Left lobe of liver (tissue), 2 donors: ENCODE data around the gene CCDC144A. TPM values are rescaled to one million over a fixed set of nuclear protein-coding genes. Genes with fewer than 3 reads are reported as not detected.
"Not testable (repeated sequence)": the region's sequence is repeated elsewhere in the genome, so short reads cannot be mapped to it uniquely, and the experiment has no call there.

Experiments
- ATAC-seq: fragments of 200-7000 bp; cut with Tn5 transposase; one replicate; pipeline ENCODE4 v1.9.1; 2020; ENCODE audit warnings: mild to moderate bottlenecking, moderate library complexity
- DNase-seq: peaks from one replicate; pipeline ENCODE4 v3.0.0-alpha.2; 2020; ENCODE audit warnings: low spot score
- total RNA-seq: library from RNA; stranded (reverse); gene quantifications from one replicate; pipeline ENCODE4 v1.2.1, GENCODE V29; 2021
- donor health status: DM: no; HTN: no; CAD: no; lungs with moderate emphysema.
- donor health status: DM: no; HTN: yes; CAD: no.

The CCDC144A gene
- total RNA-seq, 1 donor from 2014 or later: 0.43 TPM

- peak; percentile 44 for DNase-seq
- ATAC-seq: peak; percentile 78
Observed at GRCh38 chr17:16751924-16752287, 61.9 kb downstream of the CCDC144A start.

- not testable (repeated sequence) for ATAC-seq, DNase-seq
Observed at GRCh38 chr17:16757520-16757919, 67.5 kb downstream of the CCDC144A start.

GRCh38 chr17:16758177-16758576 is 68.1 kb downstream of the CCDC144A start:
- not testable (repeated sequence) for ATAC-seq

DNA sequence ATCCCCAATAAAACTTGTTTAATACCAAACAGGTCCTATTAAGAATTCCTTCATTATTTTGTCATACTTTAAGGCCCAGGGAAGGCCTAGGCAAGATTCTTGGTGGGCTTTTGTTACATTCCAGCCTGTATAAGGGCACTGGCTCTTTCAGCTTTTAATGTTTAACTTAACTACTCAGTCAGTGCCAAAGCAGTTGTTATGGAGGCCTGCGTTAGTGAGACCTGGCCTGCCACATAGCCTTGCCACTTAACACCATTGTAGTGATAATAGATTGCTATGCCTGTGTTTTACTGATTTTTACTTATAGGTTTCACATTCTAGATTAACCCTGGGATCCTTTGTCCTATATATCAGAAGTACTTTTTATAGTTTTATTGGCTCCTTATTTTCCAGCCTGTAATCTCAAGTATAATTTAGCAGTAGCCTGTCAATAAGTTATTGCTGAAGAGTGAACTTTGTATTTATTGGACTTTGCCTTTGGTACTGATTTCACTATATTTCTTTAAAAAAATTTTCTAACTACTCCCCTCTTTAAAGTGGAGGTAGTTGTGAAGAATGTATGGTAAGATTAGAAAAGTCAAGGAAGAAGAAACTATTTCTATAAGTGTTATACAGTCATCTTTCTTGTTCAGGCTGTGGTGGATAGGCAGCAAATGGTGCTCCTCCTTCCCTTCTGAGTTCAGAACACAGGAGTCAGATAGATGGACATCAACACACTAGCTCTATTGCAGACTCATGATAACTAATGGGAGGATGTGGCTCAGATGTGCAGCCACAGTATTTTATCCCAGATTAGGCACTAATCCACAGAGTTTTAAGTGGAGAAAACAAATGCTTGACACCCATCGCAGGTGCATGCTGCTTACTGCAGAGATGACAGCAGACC is 78.5 kb downstream of the CCDC144A start:
- peak; percentile 80 for ATAC-seq
- DNase-seq: not testable (repeated sequence)

More at GRCh38 chr17:16758177-16758576, 68.1 kb downstream of the CCDC144A start:
- not testable (repeated sequence) for DNase-seq

- not testable (repeated sequence) for ATAC-seq, DNase-seq
Observed at GRCh38 chr17:16772394-16773145, 82.5 kb downstream of the CCDC144A start.

- peak; percentile 87 for ATAC-seq
- not testable (repeated sequence) for DNase-seq
Observed at GRCh38 chr17:16773146-16773522, 83.1 kb downstream of the CCDC144A start.

- not testable (repeated sequence) for DNase-seq
Observed at GRCh38 chr17:16787851-16788250, 97.8 kb downstream of the CCDC144A start.

GRCh38 chr17:16788889-16789536 is 99.0 kb downstream of the CCDC144A start:
- DNase-seq, ATAC-seq: not testable (repeated sequence)

More at GRCh38 chr17:16787851-16788250, 97.8 kb downstream of the CCDC144A start:
- not testable (repeated sequence) for ATAC-seq

DNA sequence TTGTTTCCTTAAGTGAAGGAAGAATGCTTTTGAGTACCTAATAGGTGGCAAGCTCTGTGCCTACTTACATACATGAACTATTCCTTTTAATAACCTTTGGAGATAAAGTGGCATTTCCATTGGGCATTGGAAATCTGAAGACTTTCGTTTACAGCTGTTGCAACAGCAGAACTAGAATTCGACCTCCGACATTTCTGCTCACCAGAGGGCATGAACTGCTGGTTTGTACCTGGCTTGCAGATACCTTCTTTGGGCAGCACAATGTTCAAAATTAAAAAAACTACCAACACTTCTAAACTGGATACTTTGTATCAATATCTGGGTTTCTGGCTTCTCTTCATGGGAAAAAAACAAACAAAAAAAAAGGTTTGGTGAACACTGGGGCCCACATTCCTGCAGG is 99.6 kb downstream of the CCDC144A start:
- DNase-seq: not testable (repeated sequence)
- peak; percentile 72 for ATAC-seq

DNA sequence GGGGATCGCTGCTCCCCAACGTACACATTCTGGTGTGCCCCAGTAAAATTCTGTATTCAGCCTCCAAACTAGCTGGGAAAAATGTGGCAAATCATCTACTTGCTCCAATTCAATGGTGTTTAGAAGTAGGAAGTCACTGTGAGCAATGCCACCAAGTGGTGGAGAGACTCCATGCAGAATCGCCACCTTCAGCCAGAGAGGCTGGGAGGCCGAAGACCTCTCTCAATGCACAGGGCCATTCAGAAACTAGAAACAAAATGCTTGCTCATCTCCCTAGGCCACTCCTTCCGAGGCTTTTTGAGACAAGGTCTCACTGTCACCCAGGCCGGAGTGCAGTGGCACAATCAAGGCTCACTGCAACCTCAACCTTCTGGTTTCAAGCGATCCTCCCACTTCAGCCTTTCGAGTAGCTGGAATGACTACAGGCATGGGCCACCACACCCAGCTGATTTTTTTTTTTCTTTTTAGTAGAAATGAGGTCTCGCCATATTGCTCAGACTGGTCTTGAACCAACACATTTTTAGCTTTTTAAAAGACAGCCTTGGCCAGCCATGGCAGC is 100.4 kb downstream of the CCDC144A start:
- peak; percentile 96 for ATAC-seq
- DNase-seq: not testable (repeated sequence)

DNA sequence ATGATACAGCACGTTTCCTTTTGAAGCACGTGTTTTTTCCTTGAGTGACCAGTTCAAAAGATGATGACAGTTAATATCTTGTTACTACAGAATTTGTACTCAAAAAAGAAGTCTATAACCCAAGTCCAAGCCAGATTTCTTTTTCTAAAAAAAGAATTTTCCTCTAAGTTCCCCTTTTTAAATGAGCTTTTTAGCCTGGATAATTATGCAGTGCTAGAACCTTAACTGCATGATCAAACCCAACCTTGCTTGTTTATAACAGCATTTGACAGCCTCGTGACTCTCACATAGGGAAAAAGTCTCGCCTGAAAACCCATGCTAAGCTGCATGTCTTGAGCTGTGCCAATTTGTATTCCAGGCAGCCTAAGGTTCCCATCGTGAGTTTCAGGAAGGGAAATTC is 104.2 kb downstream of the CCDC144A start:
- ATAC-seq, DNase-seq: not testable (repeated sequence)

- not testable (repeated sequence) for ATAC-seq, DNase-seq
Observed at GRCh38 chr17:16795894-16796293, 105.9 kb downstream of the CCDC144A start.

- not testable (repeated sequence) for ATAC-seq
Observed at GRCh38 chr17:16804851-16805250, 114.8 kb downstream of the CCDC144A start.

DNA sequence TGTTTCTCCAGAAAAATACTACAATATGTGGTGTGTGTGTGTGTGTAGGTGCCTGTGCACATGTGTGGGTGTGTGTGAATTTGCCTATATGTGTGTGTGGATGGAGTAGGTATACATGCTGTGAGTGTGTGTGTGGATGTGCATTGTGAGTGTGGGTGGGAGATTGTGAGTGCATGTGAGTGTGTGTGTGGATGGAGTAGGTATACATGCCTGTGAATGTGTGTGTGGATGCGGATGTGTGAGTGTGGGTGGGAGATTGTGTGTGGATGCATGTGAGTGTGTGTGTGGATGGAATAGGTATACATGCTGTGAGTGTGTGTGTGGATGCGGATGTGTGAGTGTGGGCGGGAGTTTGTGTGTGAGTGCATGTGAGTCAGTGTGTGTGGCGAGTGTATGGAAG is 116.6 kb downstream of the CCDC144A start:
- DNase-seq, ATAC-seq: not testable (repeated sequence)

More at GRCh38 chr17:16804851-16805250, 114.8 kb downstream of the CCDC144A start:
- DNase-seq: not testable (repeated sequence)

DNA sequence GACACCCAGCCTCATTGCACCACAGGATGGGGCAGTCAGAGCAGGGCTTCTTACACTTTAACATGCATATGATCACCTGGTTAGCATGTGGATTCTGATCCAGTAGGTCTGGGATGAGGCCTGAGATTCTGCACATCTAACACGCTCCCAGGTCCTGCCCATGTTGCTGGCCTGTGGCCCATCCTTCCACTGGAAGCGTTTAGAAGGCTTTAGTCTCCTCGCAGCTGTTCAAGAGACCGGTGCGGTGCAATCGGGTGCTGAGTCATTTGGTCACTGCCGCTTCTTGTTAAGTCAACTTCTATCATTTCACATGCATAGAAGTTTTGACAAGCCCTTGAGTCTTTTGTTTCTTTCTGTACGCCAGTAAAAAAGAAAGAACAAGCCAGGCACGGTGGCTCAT is 117.6 kb downstream of the CCDC144A start:
- not testable (repeated sequence) for ATAC-seq, DNase-seq

- ATAC-seq, DNase-seq: not testable (repeated sequence)
Observed at GRCh38 chr17:16810236-16810635, 120.2 kb downstream of the CCDC144A start.

DNA sequence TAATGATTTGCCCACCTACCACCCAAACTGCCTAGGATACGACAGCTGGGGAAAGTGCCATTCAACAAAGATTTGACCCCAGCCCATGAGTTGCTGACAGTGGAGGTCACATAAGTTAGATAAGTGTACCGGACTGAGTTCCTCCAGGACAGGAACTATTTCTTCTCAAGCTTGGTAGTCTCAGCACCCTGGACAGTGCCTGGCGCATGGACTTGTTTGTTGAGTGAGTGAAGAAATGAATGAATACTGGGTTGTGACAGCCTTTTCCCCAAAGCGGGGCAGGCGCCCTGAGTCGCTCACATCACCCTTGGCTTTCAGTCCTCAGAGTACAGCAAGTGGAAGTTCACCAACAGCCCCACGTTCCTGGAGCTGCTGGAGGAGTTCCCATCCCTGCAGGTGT is 122.1 kb downstream of the CCDC144A start:
- ATAC-seq, DNase-seq: not testable (repeated sequence)

DNA sequence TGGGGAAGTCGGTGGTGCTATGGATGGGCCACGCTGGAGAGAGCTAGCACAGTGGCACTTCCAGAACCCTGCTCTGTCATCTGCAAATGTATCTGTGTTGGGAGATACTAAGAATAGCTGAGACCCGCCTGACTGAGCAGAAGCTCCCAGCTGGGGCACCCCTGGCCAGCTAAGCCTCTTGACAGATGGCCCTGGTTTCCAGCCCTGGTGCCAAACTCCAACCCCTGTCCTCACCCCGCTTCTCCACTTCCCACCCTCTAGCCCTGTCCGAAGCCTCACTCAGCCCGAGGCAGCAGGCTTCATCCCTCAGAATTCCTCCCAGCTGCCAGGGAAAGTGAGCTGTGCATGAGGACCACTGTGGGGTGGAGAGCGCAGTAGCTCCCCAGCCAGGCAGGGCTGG is 124.4 kb downstream of the CCDC144A start:
- ATAC-seq: no peak
- no peak for DNase-seq

DNA sequence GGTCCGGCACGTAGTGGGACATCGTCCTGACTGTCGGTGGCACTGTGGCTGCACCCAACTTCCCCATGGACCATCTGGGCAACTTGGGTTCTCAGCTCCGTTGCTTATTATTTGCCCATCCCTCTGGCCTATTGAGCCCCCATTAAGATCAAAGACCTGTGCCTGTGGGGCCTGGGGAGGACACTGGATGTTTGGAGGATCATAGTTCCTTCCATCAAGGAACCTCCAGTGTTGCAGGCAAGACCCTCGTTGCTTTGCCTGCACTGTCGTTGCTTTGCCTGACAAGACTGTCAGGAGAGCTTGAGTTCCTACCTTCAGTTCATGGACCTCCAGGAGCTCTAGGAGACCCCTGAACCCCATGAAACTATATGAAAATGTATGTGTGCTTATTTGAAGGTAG is 127.2 kb downstream of the CCDC144A start:
- DNase-seq (no peak), ATAC-seq (no peak)

DNA sequence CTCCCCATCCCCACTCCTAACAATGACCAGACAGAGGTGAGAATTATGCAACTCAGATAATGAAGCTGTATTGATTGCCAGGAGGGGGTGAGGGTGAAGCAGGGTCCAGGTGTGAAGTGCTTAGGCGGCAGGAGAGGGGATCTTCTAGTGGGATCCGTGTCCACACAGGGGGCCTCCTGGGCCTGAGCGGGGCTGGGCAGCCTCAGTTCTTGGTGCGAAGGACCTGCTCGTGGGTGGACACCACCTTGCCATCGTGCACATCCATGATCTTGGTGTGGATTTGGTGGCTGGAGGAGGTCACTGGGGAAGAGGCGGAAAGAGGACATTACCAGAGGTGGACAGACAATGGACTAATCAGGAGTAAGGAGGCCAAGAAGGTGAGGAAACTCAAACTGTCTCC is 127.9 kb downstream of the CCDC144A start:
- DNase-seq, ATAC-seq: not testable (repeated sequence)
